8988T (cell line): ENCODE data around the gene TEX11.

ENCODE experiments used
- DNase-seq: peaks from one replicate; pipeline ENCODE4 v3.0.0; 2011

TEX11 gene

DNA sequence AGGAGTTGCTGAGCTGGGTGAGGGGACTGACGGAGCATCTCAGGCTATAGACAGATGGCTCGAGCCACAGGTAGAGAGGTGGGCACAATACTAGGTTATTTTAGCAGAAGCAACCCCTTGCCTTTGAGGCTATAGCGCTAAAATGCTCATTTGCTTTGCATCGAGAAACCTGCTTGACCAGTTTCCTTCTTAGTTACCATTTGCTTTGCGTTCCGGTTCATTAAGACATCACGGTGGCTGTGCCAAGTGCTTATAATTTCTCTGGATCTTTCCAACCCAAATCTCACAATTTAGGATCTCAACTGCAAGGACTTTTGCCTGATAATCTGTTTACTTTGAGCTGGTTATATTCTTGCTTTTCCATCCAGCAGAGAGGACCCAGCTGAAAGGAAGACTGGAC, 423.0 kb downstream of the TEX11 start:
- no peak for DNase-seq

DNA sequence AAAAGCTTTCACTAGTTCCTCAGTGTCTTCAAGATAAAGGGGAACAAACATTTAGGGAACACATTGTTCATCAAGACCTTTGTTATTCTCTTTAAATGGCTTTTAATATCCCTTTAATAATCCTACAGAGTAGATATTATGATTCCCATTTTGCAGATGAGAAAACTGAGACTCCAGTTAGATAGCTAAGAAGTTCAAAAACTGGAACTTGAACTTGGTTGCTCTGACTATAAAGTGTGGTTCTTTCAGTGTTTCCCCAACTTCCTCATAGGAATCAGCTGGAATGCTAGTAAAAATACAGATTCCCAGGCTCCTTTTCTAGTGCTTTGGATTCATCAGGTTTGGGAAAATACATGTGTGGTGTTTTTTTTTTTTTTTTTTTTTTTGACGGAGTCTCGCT, 426.2 kb downstream of the TEX11 start:
- DNase-seq, result no peak

DNA sequence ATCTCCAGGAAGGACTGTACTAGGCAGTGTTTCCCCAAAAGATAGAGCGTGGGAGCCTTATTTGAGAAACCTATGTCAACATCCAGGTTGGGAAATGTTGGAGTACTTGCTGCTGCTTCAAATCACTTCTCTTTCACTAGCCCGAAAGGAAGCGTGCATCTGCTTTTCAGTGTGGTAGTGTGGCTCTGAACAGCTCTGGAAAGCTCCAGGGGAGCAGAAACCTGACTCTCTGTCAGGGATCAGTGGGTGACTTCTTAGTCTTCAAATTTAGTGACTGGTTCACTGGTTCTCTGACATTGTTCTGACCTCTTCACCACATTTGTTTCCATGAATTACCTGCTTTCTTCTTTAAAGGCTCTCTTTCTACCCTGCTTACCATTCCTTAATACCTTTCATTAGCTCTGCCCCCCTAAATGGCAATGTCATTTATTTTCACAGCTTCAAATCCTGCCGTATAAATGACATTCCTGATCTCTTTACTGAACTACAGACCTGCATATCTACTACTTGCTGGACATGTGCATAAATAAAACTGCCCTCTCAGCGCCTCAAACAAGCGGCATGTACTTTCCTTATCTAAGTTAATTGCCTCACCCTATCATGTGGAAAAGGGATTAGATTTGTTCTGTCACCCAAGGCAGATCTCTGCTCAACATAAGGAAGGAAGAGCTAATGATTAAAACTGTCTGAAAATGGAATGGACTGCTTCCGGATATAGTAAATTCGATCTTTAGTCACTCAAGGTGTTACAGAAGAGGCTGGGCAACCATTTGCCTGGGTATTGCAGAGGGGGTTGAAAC, 426.8 kb downstream of the TEX11 start:
- DNase-seq, result no peak

DNA sequence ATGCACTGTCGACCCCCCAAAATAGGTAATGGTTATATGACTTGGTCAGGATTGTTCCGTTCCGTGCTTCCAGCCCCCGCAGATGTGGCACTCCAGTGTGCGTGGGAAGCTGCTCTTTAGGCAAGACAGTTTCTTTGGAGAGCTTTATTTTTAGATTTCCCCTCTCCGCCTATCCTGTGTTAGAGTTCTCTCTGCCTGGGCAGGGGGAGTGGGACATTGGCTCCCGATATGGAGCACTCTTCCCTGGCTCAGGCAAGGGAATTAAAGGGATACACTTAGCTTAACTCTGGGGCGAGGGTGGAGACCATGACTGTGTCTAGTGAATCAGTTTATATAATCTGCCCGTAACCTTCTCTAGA, 427.9 kb downstream of the TEX11 start:
- no peak for DNase-seq

DNA sequence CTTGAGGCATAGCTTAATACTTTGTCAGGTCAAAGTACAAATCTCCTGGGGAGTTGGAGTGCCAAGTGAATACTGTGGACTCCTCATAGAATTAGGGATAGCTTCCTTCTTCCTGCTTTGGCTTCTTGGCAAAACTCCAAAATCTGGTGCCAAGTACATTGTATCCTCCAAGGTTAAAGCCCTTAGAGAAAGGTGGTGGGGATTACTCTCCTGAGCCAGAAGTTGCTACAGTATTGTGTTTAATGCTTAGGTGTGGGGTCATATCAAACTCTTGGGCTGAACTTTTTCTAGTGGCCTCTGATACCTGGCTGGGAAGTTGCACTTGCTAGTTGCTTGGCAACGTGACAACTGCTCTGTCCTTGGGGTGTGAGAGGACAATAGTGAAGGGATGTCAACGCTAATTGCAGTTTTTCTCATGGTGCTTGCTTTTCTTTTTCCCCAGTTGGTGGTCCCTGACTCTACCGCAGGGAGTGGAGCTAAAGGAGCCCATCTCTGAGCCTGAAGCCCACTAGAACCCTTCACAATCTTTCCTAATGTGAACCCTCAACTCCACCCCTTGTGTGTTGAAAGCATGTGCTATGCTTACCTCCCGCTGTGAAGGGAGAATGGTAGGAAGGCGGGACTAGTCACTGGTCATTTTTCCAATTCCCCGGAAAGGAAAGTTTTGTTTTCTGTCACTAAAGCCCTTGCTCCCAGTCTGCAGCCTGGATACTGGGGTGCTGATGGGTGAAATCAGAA, 428.4 kb downstream of the TEX11 start:
- no peak for DNase-seq

DNA sequence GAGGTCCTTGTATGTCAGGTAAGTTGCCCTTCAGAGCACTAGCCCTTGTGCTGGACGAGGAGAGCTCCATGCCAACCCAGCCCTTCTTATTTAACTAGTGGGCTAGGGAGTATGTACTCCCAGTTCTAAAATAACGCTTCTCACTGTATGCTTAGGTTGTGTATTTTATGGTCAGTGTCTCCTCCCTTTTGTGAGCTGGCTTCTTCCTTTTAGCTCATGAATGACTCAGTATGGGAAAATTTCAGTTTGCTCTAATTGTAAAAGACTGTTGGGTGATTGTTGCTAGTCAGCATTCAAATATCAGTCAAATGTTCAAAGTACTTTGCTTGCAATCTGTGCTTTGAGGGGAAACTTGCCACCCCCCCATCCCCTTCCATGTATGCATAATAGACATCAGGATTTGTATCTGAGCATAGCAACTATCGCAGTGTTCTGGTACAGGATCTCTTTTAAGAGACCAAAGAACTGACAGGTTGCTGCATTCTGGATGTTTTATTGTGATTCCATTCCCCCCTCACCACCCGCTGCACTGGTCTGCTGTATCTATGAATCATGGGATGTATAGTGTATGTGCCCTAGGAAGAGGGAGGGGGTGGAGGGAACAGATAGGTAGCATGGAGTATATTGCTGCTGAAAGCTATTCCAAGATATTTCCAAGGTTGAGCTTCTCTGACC, 429.1 kb downstream of the TEX11 start:
- DNase-seq, result no peak
